ENCODE measurements around the gene MAPK10.

DNA sequence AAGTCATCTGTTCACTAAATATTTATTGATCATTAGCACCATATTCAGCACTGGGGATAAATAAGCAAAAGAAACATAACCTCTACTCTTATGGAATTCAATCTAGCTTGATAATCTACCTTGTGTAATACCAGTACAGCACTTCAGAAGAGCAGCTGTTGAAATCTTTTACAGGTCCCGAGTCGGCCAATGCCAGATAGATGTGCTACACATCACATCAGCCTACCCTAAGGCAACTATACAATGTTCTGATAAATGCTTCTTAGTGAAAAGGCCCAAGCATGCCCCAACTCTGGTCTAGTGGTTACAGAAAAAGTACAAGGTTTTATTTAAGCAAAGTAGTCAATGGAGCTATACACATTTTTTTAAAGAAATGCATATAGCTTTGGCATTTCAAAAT, 68.7 kb downstream of the MAPK10 start:
- TF ChIP-seq CTCF (IDR thresholded peaks at IDR 0.05; ENCODE audit: poor library complexity) (no peak), EZH2 (IDR thresholded peaks at IDR 0.05; ENCODE audit: borderline replicate concordance) (no peak), EZH2phosphoT487 (IDR thresholded peaks at IDR 0.05; ENCODE audit: low read depth, severe bottlenecking, unreplicated experiment) (no peak)

Data from hepatocyte (in vitro differentiated cells).